H9 (cell line): ENCODE measurements around the gene TRIM60. TPM values are rescaled to one million over a fixed set of nuclear protein-coding genes. Genes with fewer than 3 reads are reported as not detected.
"Not testable (repeated sequence)": the region's sequence is repeated elsewhere in the genome, so short reads cannot be mapped to it uniquely, and the experiment has no call there.

Experiments used
- DNase-seq: peaks from one replicate; pipeline ENCODE4 v3.0.0-alpha.2; 2017
- H2AFZ ChIP-seq: one replicate; pipeline ENCODE4 v1.6.1; 2013; ENCODE audit warnings: mild to moderate bottlenecking, low read length, control low read depth, moderate library complexity
- H2AK5ac ChIP-seq: 2 replicates; pipeline ENCODE4 v1.6.1; 2013; ENCODE audit warnings: low read length, control low read depth, mixed read lengths; ENCODE audit not compliant: insufficient read length
- H2BK120ac ChIP-seq: one replicate; pipeline ENCODE4 v1.6.1; 2013; ENCODE audit warnings: low read depth, mild to moderate bottlenecking, low read length, control low read depth, inconsistent platforms; ENCODE audit not compliant: poor library complexity, severe bottlenecking
- H2BK12ac ChIP-seq: 2 replicates; pipeline ENCODE4 v1.6.1; 2013; ENCODE audit warnings: low read length, control low read depth, mixed read lengths, low read depth; ENCODE audit not compliant: insufficient read length
- H2BK15ac ChIP-seq: 2 replicates; pipeline ENCODE4 v1.6.1; 2013; ENCODE audit warnings: low read depth, low read length, control low read depth
- H2BK20ac ChIP-seq: one replicate; pipeline ENCODE4 v1.6.1; 2013; ENCODE audit warnings: low read depth, mild to moderate bottlenecking, low read length, control low read depth, inconsistent platforms; ENCODE audit not compliant: poor library complexity, severe bottlenecking
- H2BK5ac ChIP-seq: 2 replicates; pipeline ENCODE4 v1.6.1; 2013; ENCODE audit warnings: low read length, control low read depth, mixed read lengths; ENCODE audit not compliant: insufficient read length
- H3K14ac ChIP-seq: 2 replicates; pipeline ENCODE4 v1.6.1; 2013; ENCODE audit warnings: low read length, control low read depth; ENCODE audit not compliant: insufficient read depth
- H3K18ac ChIP-seq: 2 replicates; pipeline ENCODE4 v1.6.1; 2013; ENCODE audit warnings: low read depth, mild to moderate bottlenecking, mixed read lengths, low read length, control low read depth; ENCODE audit not compliant: insufficient read length
- H3K23ac ChIP-seq: 2 replicates; pipeline ENCODE4 v1.6.1; 2013; ENCODE audit warnings: low read length, control low read depth, mixed read lengths, low read depth; ENCODE audit not compliant: insufficient read length
- H3K23me2 ChIP-seq: 2 replicates; pipeline ENCODE4 v1.6.1; 2013; ENCODE audit warnings: low read depth, mild to moderate bottlenecking, mixed read lengths, low read length, control low read depth; ENCODE audit not compliant: insufficient read length, poor library complexity, severe bottlenecking
- H3K27ac ChIP-seq: 2 replicates; pipeline ENCODE4 v1.5.1; 2013; ENCODE audit warnings: low read length, control low read depth, mixed read lengths, low read depth; ENCODE audit not compliant: insufficient read length
- H3K27me3 ChIP-seq: 2 replicates; pipeline ENCODE4 v1.6.1; 2013; ENCODE audit warnings: low read length, control low read depth, inconsistent platforms; ENCODE audit not compliant: insufficient read depth
- H3K4ac ChIP-seq: 2 replicates; pipeline ENCODE4 v1.6.1; 2013; ENCODE audit warnings: low read depth, mild to moderate bottlenecking, control low read depth, inconsistent platforms, low read length, moderate library complexity
- H3K4me1 ChIP-seq: 2 replicates; pipeline ENCODE4 v1.6.1; 2013; ENCODE audit warnings: low read length, control low read depth, inconsistent platforms; ENCODE audit not compliant: insufficient read depth
- H3K4me2 ChIP-seq: 2 replicates; pipeline ENCODE4 v1.6.1; 2013; ENCODE audit warnings: low read length, control low read depth, mixed read lengths; ENCODE audit not compliant: insufficient read length, insufficient read depth
- H3K56ac ChIP-seq: 2 replicates; pipeline ENCODE4 v1.6.1; 2013; ENCODE audit warnings: low read depth, mild to moderate bottlenecking, mixed read lengths, low read length, control low read depth; ENCODE audit not compliant: insufficient read length
- H3K79me1 ChIP-seq: 2 replicates; pipeline ENCODE4 v1.6.1; 2013; ENCODE audit warnings: low read depth, mild to moderate bottlenecking, moderate library complexity, low read length, control low read depth, inconsistent platforms; ENCODE audit not compliant: insufficient read depth, poor library complexity, severe bottlenecking
- H3K79me2 ChIP-seq: 2 replicates; pipeline ENCODE4 v1.6.1; 2013; ENCODE audit warnings: low read length, control low read depth, inconsistent platforms; ENCODE audit not compliant: insufficient read depth
- H3K9ac ChIP-seq: 2 replicates; pipeline ENCODE4 v1.6.1; 2013; ENCODE audit warnings: low read length, control low read depth, mixed read lengths; ENCODE audit not compliant: insufficient read length; ENCODE audit errors: extremely low read depth
- H3K9me3 ChIP-seq: one replicate; pipeline ENCODE4 v1.6.1; 2013; ENCODE audit warnings: low read depth, low read length, inconsistent platforms; ENCODE audit not compliant: control insufficient read depth
- H3T11ph ChIP-seq: one replicate; pipeline ENCODE4 v1.6.1; 2013; ENCODE audit warnings: mild to moderate bottlenecking, low read length, control low read depth, inconsistent platforms
- H4K20me1 ChIP-seq: one replicate; pipeline ENCODE4 v1.6.1; 2013; ENCODE audit not compliant: control insufficient read depth, insufficient read length, insufficient read depth
- H4K5ac ChIP-seq: 2 replicates; pipeline ENCODE4 v1.6.1; 2013; ENCODE audit warnings: low read depth, mild to moderate bottlenecking, mixed read lengths, low read length, control low read depth; ENCODE audit not compliant: insufficient read length
- H4K8ac ChIP-seq: replicated peaks from 2 replicates; pipeline ENCODE4 v1.6.1; 2013; ENCODE audit warnings: low read length, control low read depth, mixed read lengths, low read depth; ENCODE audit not compliant: insufficient read length
- H4K91ac ChIP-seq: 2 replicates; pipeline ENCODE4 v1.6.1; 2013; ENCODE audit warnings: low read depth, mild to moderate bottlenecking, moderate library complexity, mixed read lengths, low read length, control low read depth; ENCODE audit not compliant: insufficient read length
- H3K27ac Mint-ChIP-seq, 3 experiments: 2 replicates in 2 of 3; 3 replicates in 1 of 3; pipeline ENCODE4 v1.8.0; 2020 to 2021; ENCODE audit warnings: mixed read lengths in 3 of 3, mild to moderate bottlenecking in 1 of 3, moderate library complexity in 1 of 3
- H3K27me3 Mint-ChIP-seq: 2 replicates; pipeline ENCODE4 v1.8.0; 2021; ENCODE audit warnings: low read depth, mild to moderate bottlenecking, moderate library complexity, mixed read lengths
- H3K36me3 Mint-ChIP-seq, 3 experiments: 2 replicates in 2 of 3; 3 replicates in 1 of 3; pipeline ENCODE4 v1.8.0; 2020 to 2021; ENCODE audit warnings: low read depth in 3 of 3, mixed read lengths in 3 of 3; ENCODE audit not compliant: insufficient read depth in 1 of 3
- H3K4me1 Mint-ChIP-seq, 2 experiments: 2 replicates each; pipeline ENCODE4 v1.8.0; 2020; ENCODE audit warnings: mixed read lengths in 2 of 2
- H3K4me3 Mint-ChIP-seq, 2 experiments: 2 replicates in 1 of 2; 3 replicates in 1 of 2; pipeline ENCODE4 v1.8.0; 2020 to 2021; ENCODE audit warnings: mild to moderate bottlenecking in 2 of 2, mixed read lengths in 2 of 2, moderate library complexity in 1 of 2
- H3K9me3 Mint-ChIP-seq, 2 experiments: 2 replicates in 1 of 2; 3 replicates in 1 of 2; pipeline ENCODE4 v1.8.0; 2020; ENCODE audit warnings: mild to moderate bottlenecking in 2 of 2, mixed read lengths in 2 of 2, moderate library complexity in 1 of 2
- CTCF ChIP-seq: fragments of 200-600 bp; sonication (generic); conservative IDR thresholded peaks from 3 replicates; pipeline ENCODE4 v1.8.0; 2021; ENCODE audit warnings: antibody characterized with exemption, mild to moderate bottlenecking
- WGBS: extraction: QIAGEN DNeasy Blood & Tissue Kit; methylation state at CpG from one replicate; pipeline ENCODE4 v1.1.7; 2013; ENCODE audit warnings: missing lambda C conversion rate, low lambda C conversion rate, mixed read lengths; ENCODE audit not compliant: insufficient read length; ENCODE audit errors: extremely low coverage; 5-methylcytosine and 5-hydroxymethylcytosine counted together
- total RNA-seq: library from RNA; stranded (reverse); gene quantifications from 2 replicates; pipeline ENCODE4 v1.2.1, GENCODE V29; 2021

Gene TRIM60
- total RNA-seq, 1 experiment from 2014 or later: not detected

GRCh38 chr4:165079476-165079875 is 47.7 kb downstream of the TRIM60 start:
- Histone ChIP-seq H2AK5ac (no peak overlapping the region), H3K4me2 (no peak overlapping the region), H3K23me2 (no peaks in the 10 kb centered on the region), H3K9me3 (no peaks in the 10 kb centered on the region), H3K14ac (no peak overlapping the region), H2BK15ac (no peak overlapping the region), H2BK12ac (no peak overlapping the region), H3K23ac (no peak overlapping the region), H3K56ac (no peak overlapping the region), H3K79me1 (no peaks in the 10 kb centered on the region), H2BK20ac (no peak overlapping the region), H4K5ac (no peak overlapping the region), H2AFZ (no peak overlapping the region), H2BK120ac (no peak overlapping the region), H3K9ac (no peak overlapping the region), H3K18ac (no peak overlapping the region), H3K4ac (no peak overlapping the region), H2BK5ac (no peak overlapping the region), H4K8ac (no peak overlapping the region), H3K4me1 (no peaks in the 10 kb centered on the region), H3K79me2 (no peaks in the 10 kb centered on the region), H3T11ph (no peak overlapping the region), H3K27ac (no peak overlapping the region), H4K91ac (no peak overlapping the region), H4K20me1 (no peaks in the 10 kb centered on the region), H3K27me3 (no peaks in the 10 kb centered on the region)
- H3K9me3 Mint-ChIP-seq: no peaks in the 10 kb centered on the region
- H3K4me3 Mint-ChIP-seq: no peak overlapping the region
- no CpG with 5 or more reads among the region's 6 CpGs for WGBS
- no peak for TF ChIP-seq CTCF
- DNase-seq: no peak
- H3K36me3 Mint-ChIP-seq: peaks cover 3 to 14% (median 12%) of the 10 kb centered on the region in 3 experiments; a peak in 4 of 7 replicates
- H3K4me1 Mint-ChIP-seq: no peaks in the 10 kb centered on the region
- no peak overlapping the region for H3K27ac Mint-ChIP-seq
- no peaks in the 10 kb centered on the region for H3K27me3 Mint-ChIP-seq

- not testable (repeated sequence) for H3K4me1 Mint-ChIP-seq
These were observed 53.0 kb downstream of the TRIM60 start for GRCh38 chr4:165084787-165085186.

More at GRCh38 chr4:165084787-165085186, 53.0 kb downstream of the TRIM60 start:
- WGBS: no CpG with 5 or more reads among the region's 7 CpGs
- DNase-seq, H3K79me1 ChIP-seq, H3K23me2 ChIP-seq, H3K56ac ChIP-seq, H2BK5ac ChIP-seq, H3K79me2 ChIP-seq, H3T11ph ChIP-seq, H3K4ac ChIP-seq, H3K14ac ChIP-seq, H3K4me1 ChIP-seq, H2BK12ac ChIP-seq, H3K9me3 ChIP-seq, H3K23ac ChIP-seq, H3K27me3 Mint-ChIP-seq, H2AK5ac ChIP-seq, H4K20me1 ChIP-seq, H3K4me3 Mint-ChIP-seq, H2BK15ac ChIP-seq, H2AFZ ChIP-seq, H2BK20ac ChIP-seq, H4K91ac ChIP-seq, H4K8ac ChIP-seq, H3K4me2 ChIP-seq, H3K27ac ChIP-seq, H3K27ac Mint-ChIP-seq, H3K9me3 Mint-ChIP-seq, H4K5ac ChIP-seq, H2BK120ac ChIP-seq, H3K18ac ChIP-seq, H3K27me3 ChIP-seq, H3K9ac ChIP-seq: not testable (repeated sequence)
- H3K36me3 Mint-ChIP-seq: peaks cover 9 to 37% (median 28%) of the 10 kb centered on the region in 3 experiments
